Measurements from ENCODE around the gene PPL. TPM values are rescaled to one million over a fixed set of nuclear protein-coding genes. Genes with fewer than 3 reads are reported as not detected.

Gene PPL
- total RNA-seq, 1 experiment from 2014 or later, result 0.04 TPM

DNA sequence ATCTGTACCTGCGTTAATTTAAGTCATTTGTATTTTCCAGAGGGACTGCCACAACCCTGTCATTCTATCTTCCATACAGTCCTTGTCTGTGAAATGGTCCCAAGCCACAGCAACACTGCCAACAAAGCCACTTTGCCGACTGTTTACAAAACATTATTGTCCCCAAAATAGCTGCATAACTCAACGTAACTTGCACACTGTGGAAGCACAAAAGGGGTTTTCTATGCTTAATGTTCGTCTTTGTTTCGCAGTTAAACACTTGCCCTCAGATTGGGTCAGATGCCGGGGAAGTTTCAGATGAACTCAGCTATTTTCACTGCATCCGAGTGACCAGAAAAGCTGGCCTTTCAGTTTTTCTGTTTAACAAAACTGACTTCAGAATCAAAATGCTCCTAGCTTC lies 25.8 kb upstream of the PPL start:
- ChIA-PET POLR2A (ENCODE audit: low non-redundant PET) (no interaction called here), CTCF (interaction anchor here (0.6 kb wide), 1 partner anchor 130 kb away, joined by 3 read pairs; no protein-coding TSS in a partner anchor)
- Histone ChIP-seq H3K9me3 (ENCODE audit: low read depth, low read length, poor library complexity, severe bottlenecking) (no peaks in the 10 kb centered on the region), H3K4me3 (ENCODE audit: low read depth, low read length, poor library complexity, severe bottlenecking) (no peak overlapping the region), H3K27ac (ENCODE audit: low read depth, low read length, poor library complexity, severe bottlenecking) (no peak overlapping the region), H3K27me3 (replicated peaks; ENCODE audit: insufficient read depth, low read depth, low read length, poor library complexity) (peaks cover 38% of the 10 kb centered on the region), H3K36me3 (ENCODE audit: insufficient read depth, low read length, poor library complexity, severe bottlenecking) (no peaks in the 10 kb centered on the region), H3K4me1 (ENCODE audit: insufficient read depth, low read length, poor library complexity, severe bottlenecking) (no peaks in the 10 kb centered on the region)
- intact Hi-C loops (cut with micrococcal nuclease; ENCODE audit: unreplicated experiment), result no loop called here
- no TSS peak for BruUV-seq (replicated peaks)
- TF ChIP-seq EZH2 (IDR thresholded peaks at IDR 0.05; ENCODE audit: borderline replicate concordance, low read depth, low read length, poor library complexity, severe bottlenecking), result no peak
- TF ChIP-seq, protein P1, sequence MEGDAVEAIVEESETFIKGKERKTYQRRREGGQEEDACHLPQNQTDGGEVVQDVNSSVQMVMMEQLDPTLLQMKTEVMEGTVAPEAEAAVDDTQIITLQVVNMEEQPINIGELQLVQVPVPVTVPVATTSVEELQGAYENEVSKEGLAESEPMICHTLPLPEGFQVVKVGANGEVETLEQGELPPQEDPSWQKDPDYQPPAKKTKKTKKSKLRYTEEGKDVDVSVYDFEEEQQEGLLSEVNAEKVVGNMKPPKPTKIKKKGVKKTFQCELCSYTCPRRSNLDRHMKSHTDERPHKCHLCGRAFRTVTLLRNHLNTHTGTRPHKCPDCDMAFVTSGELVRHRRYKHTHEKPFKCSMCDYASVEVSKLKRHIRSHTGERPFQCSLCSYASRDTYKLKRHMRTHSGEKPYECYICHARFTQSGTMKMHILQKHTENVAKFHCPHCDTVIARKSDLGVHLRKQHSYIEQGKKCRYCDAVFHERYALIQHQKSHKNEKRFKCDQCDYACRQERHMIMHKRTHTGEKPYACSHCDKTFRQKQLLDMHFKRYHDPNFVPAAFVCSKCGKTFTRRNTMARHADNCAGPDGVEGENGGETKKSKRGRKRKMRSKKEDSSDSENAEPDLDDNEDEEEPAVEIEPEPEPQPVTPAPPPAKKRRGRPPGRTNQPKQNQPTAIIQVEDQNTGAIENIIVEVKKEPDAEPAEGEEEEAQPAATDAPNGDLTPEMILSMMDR (conservative IDR thresholded peaks at IDR 0.05; ENCODE audit: low read depth, low read length), result no peak
- DNase-seq (ENCODE audit: low spot score), result no peak

DNA sequence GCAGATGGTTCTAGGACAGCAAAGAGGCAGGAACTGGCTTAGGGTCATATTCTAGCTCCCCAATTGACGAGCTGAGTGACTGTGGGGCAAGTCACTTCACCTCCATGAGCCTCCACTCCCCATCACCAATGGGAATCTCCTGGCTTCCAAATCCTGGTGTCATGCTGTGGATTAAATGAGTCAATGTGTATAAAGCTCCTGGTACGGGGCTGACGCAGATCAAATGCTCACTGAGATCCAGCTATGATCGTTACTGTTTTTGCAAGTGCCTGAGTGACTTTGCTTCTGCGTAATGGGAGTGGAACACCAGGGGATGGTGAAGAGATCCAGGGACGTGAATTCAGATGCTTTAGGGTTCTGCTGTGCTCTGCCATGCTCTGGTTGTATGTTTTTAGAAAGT lies 23.6 kb upstream of the PPL start:
- no TSS peak for BruUV-seq (replicated peaks)
- H3K4me3 ChIP-seq (ENCODE audit: low read depth, low read length, poor library complexity, severe bottlenecking), result no peak overlapping the region
- ChIA-PET POLR2A (ENCODE audit: low non-redundant PET) (no interaction called here), CTCF (no interaction called here)
- no peak for TF ChIP-seq EZH2 (IDR thresholded peaks at IDR 0.05; ENCODE audit: borderline replicate concordance, low read depth, low read length, poor library complexity, severe bottlenecking)
- TF ChIP-seq, protein P1 (conservative IDR thresholded peaks at IDR 0.05; ENCODE audit: low read depth, low read length), result no peak
- no peaks in the 10 kb centered on the region for H3K9me3 ChIP-seq (ENCODE audit: low read depth, low read length, poor library complexity, severe bottlenecking)
- H3K4me1 ChIP-seq (ENCODE audit: insufficient read depth, low read length, poor library complexity, severe bottlenecking), result no peaks in the 10 kb centered on the region
- no peak for DNase-seq (ENCODE audit: low spot score)
- intact Hi-C loops (cut with micrococcal nuclease; ENCODE audit: unreplicated experiment), result no loop called here
- no peak overlapping the region for H3K27ac ChIP-seq (ENCODE audit: low read depth, low read length, poor library complexity, severe bottlenecking)
- no peaks in the 10 kb centered on the region for H3K36me3 ChIP-seq (ENCODE audit: insufficient read depth, low read length, poor library complexity, severe bottlenecking)
- H3K27me3 ChIP-seq (replicated peaks; ENCODE audit: insufficient read depth, low read depth, low read length, poor library complexity), result peaks cover 38% of the 10 kb centered on the region

DNA sequence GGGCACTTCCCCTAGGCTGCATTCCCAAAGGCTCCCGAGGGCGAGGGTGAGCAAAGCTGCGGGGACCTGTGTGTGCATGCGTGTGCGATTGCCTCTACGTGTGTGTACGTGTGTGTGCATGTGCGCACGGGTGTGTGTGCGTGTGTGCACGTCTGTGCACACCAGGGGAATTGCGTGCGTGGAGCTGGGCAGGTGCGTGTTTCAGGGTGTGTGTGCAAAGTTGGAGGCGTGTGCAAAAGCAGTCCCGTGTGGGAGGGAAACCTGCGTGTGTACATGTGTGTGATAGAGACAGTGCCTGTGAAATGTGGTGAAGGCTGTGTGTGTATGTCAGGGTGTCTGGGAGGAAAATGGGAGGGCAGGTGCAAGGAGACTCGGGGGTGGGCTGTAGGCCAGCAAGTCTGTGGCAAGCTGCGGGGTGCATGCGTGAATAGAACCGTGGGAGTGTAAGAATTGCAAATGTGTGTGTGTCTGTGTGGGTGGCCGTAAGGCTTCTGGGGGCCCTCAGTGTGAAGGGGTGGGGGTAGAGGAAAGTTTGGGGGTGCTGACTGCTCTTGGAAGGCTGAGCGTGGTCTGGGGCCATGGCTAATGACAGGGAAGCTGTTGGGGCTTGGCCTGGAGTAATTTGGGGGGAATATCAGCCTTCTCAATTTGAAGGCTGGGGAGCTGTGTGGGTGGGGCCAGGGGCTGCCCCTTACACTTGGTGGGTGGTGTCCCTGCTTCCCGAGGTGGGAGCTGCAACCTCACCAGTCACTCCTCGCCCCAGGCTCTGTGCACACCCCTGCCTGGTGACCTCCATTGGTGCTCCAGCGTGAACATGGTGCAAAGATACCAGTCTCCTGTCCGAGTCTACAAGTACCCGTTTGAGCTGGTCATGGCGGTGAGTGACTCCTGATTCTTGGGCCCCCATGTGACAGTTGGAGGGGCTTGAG lies 21.8 kb upstream of the PPL start:
- DNase-seq (ENCODE audit: low spot score), result no peak
- no TSS peak for BruUV-seq (replicated peaks)
- Histone ChIP-seq H3K27ac (ENCODE audit: low read depth, low read length, poor library complexity, severe bottlenecking) (no peak overlapping the region), H3K4me1 (ENCODE audit: insufficient read depth, low read length, poor library complexity, severe bottlenecking) (no peaks in the 10 kb centered on the region), H3K36me3 (ENCODE audit: insufficient read depth, low read length, poor library complexity, severe bottlenecking) (no peaks in the 10 kb centered on the region), H3K4me3 (ENCODE audit: low read depth, low read length, poor library complexity, severe bottlenecking) (peak overlapping the region; percentile 48), H3K27me3 (replicated peaks; ENCODE audit: insufficient read depth, low read depth, low read length, poor library complexity) (peaks cover 38% of the 10 kb centered on the region), H3K9me3 (ENCODE audit: low read depth, low read length, poor library complexity, severe bottlenecking) (no peaks in the 10 kb centered on the region)
- TF ChIP-seq, protein P1 (conservative IDR thresholded peaks at IDR 0.05; ENCODE audit: low read depth, low read length), result no peak
- TF ChIP-seq EZH2 (IDR thresholded peaks at IDR 0.05; ENCODE audit: borderline replicate concordance, low read depth, low read length, poor library complexity, severe bottlenecking), result no peak
- CTCF ChIA-PET, result interaction anchor here (0.5 kb wide), 1 partner anchor 72 kb away, joined by 3 read pairs; no protein-coding TSS in a partner anchor
- POLR2A ChIA-PET (ENCODE audit: low non-redundant PET), result interaction anchor here (0.8 kb wide), 1 partner anchor 11 kb away, joined by 5 read pairs; no protein-coding TSS in a partner anchor
- intact Hi-C loops (cut with micrococcal nuclease; ENCODE audit: unreplicated experiment), result loop anchor here (5.0 to 10.0 kb wide), 3 partner anchors 264 to 554 kb away; partner anchors contain the start of gene NUDT16L1
